ENCODE results near the gene COG8. TPM values are rescaled to one million over a fixed set of nuclear protein-coding genes. Genes with fewer than 3 reads are reported as not detected.
"Not testable (repeated sequence)": the region's sequence is repeated elsewhere in the genome, so short reads cannot be mapped to it uniquely, and the experiment has no call there.

The COG8 gene
- total RNA-seq, 1 donor from 2014 or later, result 42.9 TPM

DNA sequence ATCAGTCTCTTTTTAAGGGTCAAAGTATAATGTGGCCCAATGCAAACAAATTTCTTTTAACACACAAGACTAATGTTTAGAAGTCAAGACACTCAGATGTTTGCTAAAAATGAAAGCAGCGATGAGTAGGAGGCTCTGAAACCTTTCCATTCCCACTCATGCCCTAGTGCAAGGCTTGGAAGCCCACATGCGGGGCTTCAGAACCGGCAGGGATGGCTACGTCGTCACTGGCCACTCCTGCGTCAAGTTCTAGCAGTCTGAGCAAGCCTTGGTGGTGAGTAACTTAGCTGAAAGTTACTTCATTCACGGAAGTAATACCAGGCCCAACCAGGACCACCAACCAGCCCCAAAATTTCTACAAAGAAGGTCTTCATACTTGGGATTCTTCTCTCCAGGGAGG, 27.1 kb upstream of the COG8 start:
- Mint-ChIP-seq H3K4me3 (ENCODE audit: low read depth) (no peak overlapping the region), H3K27me3 (ENCODE audit: low read depth) (no peaks in the 10 kb centered on the region), H3K9me3 (no peaks in the 10 kb centered on the region), H3K36me3 (ENCODE audit: low read depth) (peaks cover 70% of the 10 kb centered on the region), H3K4me1 (ENCODE audit: low read depth) (peaks cover 8% of the 10 kb centered on the region), H3K27ac (no peak overlapping the region)
- intact Hi-C loops (cut with micrococcal nuclease), result no loop called here
- no peak for DNase-seq (ENCODE audit: low spot score)

- Mint-ChIP-seq H3K27ac (peak overlapping the region; percentile 57), H3K36me3 (ENCODE audit: low read depth) (peaks cover 73% of the 10 kb centered on the region), H3K4me1 (ENCODE audit: low read depth) (peaks cover 8% of the 10 kb centered on the region), H3K27me3 (ENCODE audit: low read depth) (no peaks in the 10 kb centered on the region), H3K4me3 (ENCODE audit: low read depth) (no peak overlapping the region), H3K9me3 (no peaks in the 10 kb centered on the region)
- no peak for DNase-seq (ENCODE audit: low spot score)
- intact Hi-C loops (cut with micrococcal nuclease), result no loop called here
Measured at GRCh38 chr16:69365901-69366300, 26.5 kb upstream of the COG8 start.

DNA sequence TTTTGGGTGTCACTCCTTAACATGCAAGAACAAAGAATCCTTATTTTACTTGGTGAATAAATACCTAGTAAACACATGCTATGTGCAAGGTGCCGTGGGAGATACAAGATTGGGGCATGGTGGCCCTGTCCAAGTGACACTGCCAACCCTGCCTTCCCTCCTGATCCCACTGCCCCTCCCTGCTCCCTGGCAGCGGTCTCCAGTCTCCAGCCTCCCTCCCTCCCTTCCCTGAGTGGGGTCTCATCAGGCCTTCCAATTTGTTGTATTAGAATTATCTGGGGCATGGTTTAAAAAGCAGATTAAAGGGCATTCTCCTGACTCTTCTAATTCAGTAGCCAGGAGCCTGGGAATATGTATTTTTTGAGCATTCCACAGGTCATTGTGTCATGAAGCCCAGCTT, 24.7 kb upstream of the COG8 start:
- H3K36me3 Mint-ChIP-seq (ENCODE audit: low read depth), result peaks cover 66% of the 10 kb centered on the region

DNA sequence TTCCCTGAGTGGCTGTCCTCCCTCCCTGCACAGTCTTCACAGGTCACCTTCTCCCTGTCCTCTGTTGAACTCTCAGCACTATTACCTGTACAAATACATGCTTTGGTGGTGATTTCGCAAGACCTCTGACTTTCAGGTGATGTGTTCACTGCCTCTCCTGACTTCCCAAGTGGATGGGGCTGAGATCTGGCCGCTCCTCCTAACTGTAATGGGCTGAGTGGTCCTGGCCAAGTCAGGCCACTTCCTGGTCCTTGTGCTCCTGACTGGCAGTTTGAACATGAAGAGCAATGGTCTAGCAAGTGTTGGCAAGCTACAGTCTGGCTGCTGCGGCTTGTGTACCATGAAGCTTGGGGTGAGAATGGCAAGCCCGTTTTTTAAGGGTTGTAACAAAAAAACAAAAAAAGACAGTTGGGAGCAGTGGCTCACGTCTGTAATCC, 23.9 kb upstream of the COG8 start:
- H3K36me3 Mint-ChIP-seq (ENCODE audit: low read depth), result peaks cover 59% of the 10 kb centered on the region
- no peaks in the 10 kb centered on the region for H3K9me3 Mint-ChIP-seq
- no peak overlapping the region for H3K27ac Mint-ChIP-seq
- no peak for DNase-seq (ENCODE audit: low spot score)
- peaks cover 8% of the 10 kb centered on the region for H3K4me1 Mint-ChIP-seq (ENCODE audit: low read depth)
- intact Hi-C loops (cut with micrococcal nuclease), result no loop called here
- H3K4me3 Mint-ChIP-seq (ENCODE audit: low read depth), result no peak overlapping the region
- H3K27me3 Mint-ChIP-seq (ENCODE audit: low read depth), result no peaks in the 10 kb centered on the region

More for the DNA sequence above, 24.7 kb upstream of the COG8 start:
- Mint-ChIP-seq H3K9me3 (no peaks in the 10 kb centered on the region), H3K4me3 (ENCODE audit: low read depth) (no peak overlapping the region), H3K4me1 (ENCODE audit: low read depth) (peaks cover 8% of the 10 kb centered on the region), H3K27me3 (ENCODE audit: low read depth) (no peaks in the 10 kb centered on the region), H3K27ac (no peak overlapping the region)
- intact Hi-C loops (cut with micrococcal nuclease), result no loop called here
- DNase-seq (ENCODE audit: low spot score), result no peak

- H3K27ac Mint-ChIP-seq; H3K27me3 Mint-ChIP-seq (ENCODE audit: low read depth); H3K9me3 Mint-ChIP-seq; H3K4me1 Mint-ChIP-seq (ENCODE audit: low read depth); intact Hi-C loops (cut with micrococcal nuclease); H3K4me3 Mint-ChIP-seq (ENCODE audit: low read depth); DNase-seq (ENCODE audit: low spot score): not testable (repeated sequence)
- H3K36me3 Mint-ChIP-seq (ENCODE audit: low read depth), result peaks cover 57% of the 10 kb centered on the region
Measured at GRCh38 chr16:69360070-69360469, 20.7 kb upstream of the COG8 start.

GRCh38 chr16:69351309-69352027, 12.1 kb upstream of the COG8 start, which contains the start of gene TMED6:
Gene TMED6 (minus strand): TSS chr16:69351786. CDS start chr16:69351753, 33 bp downstream.
- Mint-ChIP-seq H3K4me1 (ENCODE audit: low read depth) (no peaks in the 10 kb centered on the region), H3K27ac (no peak within 1 kb of the TSS), H3K4me3 (ENCODE audit: low read depth) (no peak within 1 kb of the TSS), H3K27me3 (ENCODE audit: low read depth) (no peaks in the 10 kb centered on the region), H3K36me3 (ENCODE audit: low read depth) (peaks cover 33% of the 10 kb centered on the region), H3K9me3 (no peaks in the 10 kb centered on the region)
- intact Hi-C loops (cut with micrococcal nuclease), result no loop called here
- DNase-seq (ENCODE audit: low spot score), result no peak

DNA sequence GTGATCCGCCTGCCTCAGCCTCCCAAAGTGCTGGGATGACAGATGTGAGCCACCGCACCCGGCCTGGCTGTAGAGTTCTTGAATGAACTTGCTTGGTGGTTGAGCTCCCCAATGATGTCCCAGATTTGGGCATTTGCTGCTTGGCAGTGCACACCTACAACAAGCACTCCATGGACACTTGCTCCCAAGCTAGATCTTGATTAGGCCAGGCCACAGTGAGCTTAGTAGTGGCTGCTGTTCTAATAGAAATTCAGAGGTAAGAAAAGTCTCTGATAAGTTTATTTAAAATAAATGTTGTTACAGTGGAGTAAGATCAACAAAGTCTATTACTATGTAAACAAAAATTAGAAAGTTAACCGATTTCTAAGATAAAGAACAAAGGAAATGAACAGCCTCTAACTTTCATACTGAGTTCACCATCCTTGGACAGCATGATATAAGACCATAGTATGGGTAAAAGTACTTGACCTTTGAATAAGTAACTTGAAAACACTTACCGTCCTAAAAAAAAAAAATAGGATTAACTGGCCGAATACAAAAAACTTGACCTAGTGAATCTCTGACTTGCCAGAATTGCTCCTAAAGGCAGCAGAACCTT, 11.3 kb upstream of the COG8 start:
- Mint-ChIP-seq H3K4me1 (ENCODE audit: low read depth) (peaks cover 5% of the 10 kb centered on the region), H3K27me3 (ENCODE audit: low read depth) (no peaks in the 10 kb centered on the region), H3K36me3 (ENCODE audit: low read depth) (peaks cover 25% of the 10 kb centered on the region), H3K27ac (no peak overlapping the region), H3K4me3 (ENCODE audit: low read depth) (no peak overlapping the region), H3K9me3 (no peaks in the 10 kb centered on the region)
- intact Hi-C loops (cut with micrococcal nuclease), result no loop called here
- no peak for DNase-seq (ENCODE audit: low spot score)

DNA sequence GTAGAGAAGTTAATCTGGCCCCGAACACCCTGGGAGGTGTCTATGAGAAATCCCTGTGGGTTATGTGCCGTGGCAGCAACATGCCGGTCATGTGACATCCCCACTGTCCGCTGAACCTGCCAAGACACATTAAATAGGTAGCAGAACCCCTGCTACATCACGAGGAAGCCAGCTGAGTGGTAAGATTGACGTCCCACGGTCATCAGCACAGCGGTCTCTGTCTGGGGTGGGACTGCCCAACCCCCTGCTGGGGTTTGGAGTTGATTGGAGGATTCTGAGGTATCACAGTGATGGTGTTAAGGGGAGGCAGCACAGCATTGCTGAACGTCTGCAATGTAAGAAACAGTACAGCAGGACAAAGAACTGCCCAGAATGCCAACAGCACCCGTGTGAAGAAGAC, 10.2 kb upstream of the COG8 start:
- no peaks in the 10 kb centered on the region for H3K9me3 Mint-ChIP-seq

GRCh38 chr16:69348222-69348621, 8.9 kb upstream of the COG8 start:
- Mint-ChIP-seq H3K36me3 (ENCODE audit: low read depth) (peaks cover 28% of the 10 kb centered on the region), H3K27me3 (ENCODE audit: low read depth) (no peaks in the 10 kb centered on the region), H3K27ac (no peak overlapping the region), H3K4me3 (ENCODE audit: low read depth) (no peak overlapping the region), H3K9me3 (no peaks in the 10 kb centered on the region), H3K4me1 (ENCODE audit: low read depth) (peaks cover 8% of the 10 kb centered on the region)
- intact Hi-C loops (cut with micrococcal nuclease), result no loop called here
- DNase-seq (ENCODE audit: low spot score), result no peak

More for the DNA sequence above, 10.2 kb upstream of the COG8 start:
- Mint-ChIP-seq H3K4me3 (ENCODE audit: low read depth) (no peak overlapping the region), H3K4me1 (ENCODE audit: low read depth) (peaks cover 6% of the 10 kb centered on the region), H3K27me3 (ENCODE audit: low read depth) (no peaks in the 10 kb centered on the region), H3K27ac (no peak overlapping the region), H3K36me3 (ENCODE audit: low read depth) (peaks cover 22% of the 10 kb centered on the region)
- intact Hi-C loops (cut with micrococcal nuclease), result no loop called here
- DNase-seq (ENCODE audit: low spot score), result no peak

- Mint-ChIP-seq H3K27me3 (ENCODE audit: low read depth) (no peaks in the 10 kb centered on the region), H3K4me3 (ENCODE audit: low read depth) (no peak overlapping the region), H3K4me1 (ENCODE audit: low read depth) (peaks cover 11% of the 10 kb centered on the region), H3K36me3 (ENCODE audit: low read depth) (peaks cover 31% of the 10 kb centered on the region), H3K9me3 (no peaks in the 10 kb centered on the region), H3K27ac (no peak overlapping the region)
- no peak for DNase-seq (ENCODE audit: low spot score)
- intact Hi-C loops (cut with micrococcal nuclease), result no loop called here
Measured at GRCh38 chr16:69346683-69347082, 7.3 kb upstream of the COG8 start.

DNA sequence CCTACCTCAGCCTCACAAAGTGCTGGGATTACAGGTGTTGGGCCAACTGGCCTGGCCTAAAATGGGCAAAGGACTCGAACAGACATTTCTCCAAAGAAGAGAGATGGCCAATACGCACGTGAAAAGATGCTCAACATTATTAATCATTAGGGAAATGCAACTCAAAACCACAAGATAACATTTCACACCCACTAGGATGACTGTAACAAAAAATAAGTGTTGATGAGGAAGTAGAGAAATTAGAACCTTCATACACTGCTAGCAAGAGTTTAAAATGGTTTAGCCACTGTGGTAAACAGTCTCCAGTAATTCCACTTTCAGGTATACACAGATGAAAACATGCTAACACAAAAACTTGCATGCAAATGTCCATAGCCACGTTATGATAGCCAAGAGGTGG, 6.6 kb upstream of the COG8 start:
- no peak overlapping the region for H3K27ac Mint-ChIP-seq
- intact Hi-C loops (cut with micrococcal nuclease), result no loop called here

GRCh38 chr16:69344171-69344570, 4.8 kb upstream of the COG8 start:
- H3K27me3 Mint-ChIP-seq (ENCODE audit: low read depth), result no peaks in the 10 kb centered on the region
- H3K4me1 Mint-ChIP-seq (ENCODE audit: low read depth), result peaks cover 19% of the 10 kb centered on the region
- intact Hi-C loops (cut with micrococcal nuclease), result no loop called here
- H3K36me3 Mint-ChIP-seq (ENCODE audit: low read depth), result peaks cover 46% of the 10 kb centered on the region
- no peaks in the 10 kb centered on the region for H3K9me3 Mint-ChIP-seq
- H3K4me3 Mint-ChIP-seq (ENCODE audit: low read depth), result no peak overlapping the region
- no peak for DNase-seq (ENCODE audit: low spot score)
- H3K27ac Mint-ChIP-seq, result no peak overlapping the region

More for the DNA sequence above, 6.6 kb upstream of the COG8 start:
- H3K27me3 Mint-ChIP-seq (ENCODE audit: low read depth), result no peaks in the 10 kb centered on the region
- H3K4me1 Mint-ChIP-seq (ENCODE audit: low read depth), result peaks cover 17% of the 10 kb centered on the region
- DNase-seq (ENCODE audit: low spot score), result no peak
- H3K4me3 Mint-ChIP-seq (ENCODE audit: low read depth), result no peak overlapping the region
- H3K9me3 Mint-ChIP-seq, result no peaks in the 10 kb centered on the region
- peaks cover 39% of the 10 kb centered on the region for H3K36me3 Mint-ChIP-seq (ENCODE audit: low read depth)

DNA sequence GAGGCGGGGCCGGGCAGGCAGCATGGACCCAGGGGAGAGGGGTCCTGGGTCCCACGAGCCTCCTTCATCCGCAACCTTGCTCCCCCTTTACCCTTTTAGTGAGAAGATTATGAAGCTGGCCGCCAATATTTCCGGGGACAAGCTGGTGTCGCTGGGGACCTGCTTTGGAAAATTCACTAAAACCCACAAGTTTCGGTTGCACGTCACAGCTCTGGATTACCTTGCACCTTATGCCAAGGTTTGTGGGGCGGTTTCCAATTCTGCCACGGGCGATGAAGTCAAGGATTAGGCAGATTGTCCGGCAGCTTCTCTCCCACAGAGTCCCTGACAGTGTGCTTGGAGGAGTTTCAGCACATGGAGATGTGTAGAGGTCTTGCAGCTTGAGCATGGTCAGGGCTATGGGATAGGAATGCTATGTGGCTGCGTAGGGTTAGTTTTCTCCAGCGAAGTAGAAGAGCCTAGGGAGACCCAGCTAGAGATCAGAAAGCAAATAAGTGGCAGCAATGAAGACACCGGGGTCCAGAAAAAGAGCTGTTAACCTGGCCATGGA, 806 bp upstream of the COG8 start:
- peak overlapping the region; percentile 98 for H3K4me3 Mint-ChIP-seq (ENCODE audit: low read depth)
- peak overlapping the region; percentile 96 for H3K27ac Mint-ChIP-seq
- H3K4me1 Mint-ChIP-seq (ENCODE audit: low read depth), result peaks cover 32% of the 10 kb centered on the region
- H3K27me3 Mint-ChIP-seq (ENCODE audit: low read depth), result no peaks in the 10 kb centered on the region
- intact Hi-C loops (cut with micrococcal nuclease), result no loop called here
- DNase-seq (ENCODE audit: low spot score), result no peak
- peaks cover 67% of the 10 kb centered on the region for H3K36me3 Mint-ChIP-seq (ENCODE audit: low read depth)
- no peaks in the 10 kb centered on the region for H3K9me3 Mint-ChIP-seq
